Left cardiac atrium (tissue), 4 donors: Measurements from ENCODE around the gene FOXD4L6. TPM values are rescaled to one million over a fixed set of nuclear protein-coding genes. Genes with fewer than 3 reads are reported as not detected.
"Not testable (repeated sequence)": the region's sequence is repeated elsewhere in the genome, so short reads cannot be mapped to it uniquely, and the experiment has no call there.

Source experiments
- ATAC-seq, 2 donors: fragments of 200-7000 bp; cut with Tn5 transposase; one replicate each; pipeline ENCODE4 v1.9.1; 2020; ENCODE audit warnings: mild to moderate bottlenecking in 2 of 2, moderate library complexity in 2 of 2
- DNase-seq: peaks from one replicate; pipeline ENCODE4 v3.0.0-alpha.2; 2020
- intact Hi-C, 2 donors: fragments of 100-400 bp; cut with DNase I; formaldehyde crosslinking; loops; one replicate each; pipeline versions ENCODE4 v1.14.1 to v1.15.1; 2022 to 2023
- total RNA-seq, 2 donors: library from RNA; stranded (reverse); fragmentation: NEBNext Ultra II Directional; extraction: Animal tissue kit (Norgen Biotek cat#: 25700); gene quantifications; one replicate each; pipeline ENCODE4 v1.2.1, GENCODE V29; 2021
- donor health status: DM: no; HTN: yes; CAD: no.
- donor health status: DM: no; HTN: yes; CAD: no; lungs with severe emphysema.
- donor health status: DM: yes; HTN: yes; CAD: no.
- donor health status: Dilated cardiomyopathy.

Gene FOXD4L6
- total RNA-seq, 2 donors from 2014 or later: 0.15 TPM; not detected in 1

DNA sequence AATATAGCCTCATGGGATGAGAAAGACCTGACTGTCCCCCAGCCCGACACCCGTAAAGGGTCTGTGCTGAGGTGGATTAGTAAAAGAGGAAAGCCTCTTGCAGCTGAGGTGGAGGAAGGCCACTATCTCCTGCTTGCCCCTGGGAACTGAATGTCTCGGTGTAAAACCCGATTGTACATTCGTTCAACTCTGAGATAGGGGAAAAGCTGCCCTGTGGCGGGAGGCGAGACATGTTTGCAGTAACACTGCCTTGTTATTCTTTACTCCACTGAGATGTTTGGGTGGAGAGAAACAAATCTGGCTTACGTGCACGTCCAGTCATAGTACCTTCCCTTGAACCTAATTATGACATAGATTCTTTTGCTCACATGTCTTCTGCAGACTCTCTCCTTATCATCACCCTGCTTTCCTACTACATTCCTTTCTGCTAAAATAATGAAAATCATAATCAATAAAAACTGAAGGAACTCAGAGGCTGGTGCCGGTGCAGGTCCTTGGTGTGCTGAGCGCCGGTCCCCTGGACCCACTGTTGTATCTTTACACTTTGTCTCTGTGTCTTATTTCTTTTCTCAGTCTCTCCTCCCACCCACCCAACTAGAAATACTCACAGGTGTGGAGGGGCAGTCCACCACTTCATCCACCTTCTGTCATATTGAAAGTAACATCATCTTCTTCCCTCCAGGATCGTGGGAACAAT lies 22.8 kb downstream of the FOXD4L6 start:
- intact Hi-C loops, ATAC-seq, DNase-seq: not testable (repeated sequence)

GRCh38 chr9:41104542-41104941 lies 23.9 kb downstream of the FOXD4L6 start:
- ATAC-seq: peak in 1 of 2 donors; percentile 12
- DNase-seq, intact Hi-C loops: not testable (repeated sequence)

DNA sequence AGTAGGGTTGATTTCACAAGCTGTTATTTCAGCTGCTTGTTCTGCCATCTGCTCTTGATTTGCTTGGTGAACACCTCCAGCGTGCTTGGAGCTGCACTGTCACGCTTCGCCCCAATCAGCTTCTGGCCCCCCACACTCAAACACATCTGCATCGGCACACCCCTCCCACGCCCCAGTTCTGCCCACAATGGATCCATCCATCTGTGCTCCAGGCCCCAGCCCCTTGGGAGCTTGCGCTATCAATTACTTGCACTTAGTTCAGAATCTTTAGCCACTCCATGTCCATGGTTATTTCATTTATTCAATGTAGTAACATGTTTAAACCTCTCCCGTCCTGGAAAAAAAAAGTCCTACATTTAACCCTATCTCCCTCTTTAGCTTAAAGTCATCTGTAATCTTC lies 28.0 kb downstream of the FOXD4L6 start:
- ATAC-seq, intact Hi-C loops, DNase-seq: not testable (repeated sequence)

GRCh38 chr9:41098759-41099158 lies 29.7 kb downstream of the FOXD4L6 start:
- intact Hi-C loops, DNase-seq, ATAC-seq: not testable (repeated sequence)

DNA sequence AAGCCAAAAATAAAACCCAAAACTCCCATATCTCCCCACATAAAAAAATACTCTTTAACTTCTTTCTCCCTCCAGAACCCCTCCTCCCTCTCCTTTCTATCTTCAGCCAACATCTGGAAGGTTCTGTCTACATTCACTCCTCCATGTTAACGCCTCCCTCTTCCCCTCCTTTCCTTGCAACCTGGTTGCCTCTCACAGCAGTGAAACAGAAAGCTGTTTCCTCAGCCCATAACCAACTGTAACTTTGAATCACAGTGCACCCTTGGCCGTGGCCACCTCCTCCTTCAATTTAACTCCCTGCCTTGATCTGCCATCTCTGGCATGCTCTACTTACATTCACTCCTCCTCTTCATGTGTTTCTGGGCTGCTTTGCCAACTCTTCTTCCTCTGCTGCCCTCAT lies 33.4 kb downstream of the FOXD4L6 start:
- intact Hi-C loops: not testable (repeated sequence)
- ATAC-seq: peak; percentile 53 to 94

DNA sequence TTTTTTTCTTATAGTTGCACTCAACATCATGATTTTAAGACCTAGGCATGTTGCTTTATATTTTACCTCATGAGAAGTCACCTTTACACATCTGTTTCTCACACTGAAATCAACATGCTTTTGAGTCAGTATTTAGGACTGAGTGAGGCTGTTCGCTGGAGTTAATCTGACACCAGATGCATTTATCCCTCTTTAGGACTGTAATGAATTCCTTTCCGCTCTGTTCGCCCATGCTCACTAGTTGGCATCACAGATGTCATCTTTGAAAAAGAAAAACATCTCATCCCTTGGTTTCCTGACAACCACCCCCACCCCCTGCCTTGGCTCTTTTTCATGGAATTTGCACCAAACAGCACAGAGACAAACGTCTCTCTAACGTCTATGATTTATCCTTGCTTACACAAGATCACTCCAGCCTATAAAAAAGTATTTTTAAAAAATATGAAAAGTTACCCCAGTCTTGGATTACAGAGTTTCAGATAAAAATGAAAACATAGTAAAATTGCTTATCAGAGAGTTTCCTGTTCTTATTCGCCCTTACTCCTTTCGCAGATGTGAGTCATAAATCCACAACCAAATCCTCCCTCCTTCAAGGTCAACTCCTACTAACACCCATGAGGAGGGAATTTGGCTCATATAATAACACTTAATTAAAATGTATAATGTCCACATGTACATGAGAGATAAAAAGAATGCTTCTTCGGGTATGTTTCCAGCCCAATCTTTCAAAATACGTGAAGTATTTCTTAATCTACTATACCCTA lies 34.3 kb downstream of the FOXD4L6 start:
- DNase-seq, intact Hi-C loops: not testable (repeated sequence)

More for the DNA sequence above, 33.4 kb downstream of the FOXD4L6 start:
- DNase-seq: not testable (repeated sequence)

DNA sequence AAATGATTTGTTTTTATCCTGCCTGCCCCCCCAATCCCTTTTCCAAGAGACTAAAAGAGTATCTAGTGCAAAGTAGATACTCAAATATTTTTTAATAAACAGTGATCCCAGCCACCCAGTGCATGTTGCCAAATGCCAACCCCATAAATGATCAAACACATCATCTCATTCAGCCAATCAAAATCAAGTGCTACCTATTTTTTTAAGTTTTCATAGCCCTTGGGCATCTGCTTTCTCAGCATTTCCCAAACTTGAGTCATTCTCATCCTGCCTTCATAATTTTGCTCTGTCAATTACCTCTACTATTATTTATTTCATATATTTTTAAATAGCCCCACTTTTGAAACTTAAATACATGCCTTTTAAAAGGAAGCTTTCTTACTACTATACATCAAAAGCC lies 37.6 kb downstream of the FOXD4L6 start:
- DNase-seq, ATAC-seq, intact Hi-C loops: not testable (repeated sequence)

More for the DNA sequence above, 34.3 kb downstream of the FOXD4L6 start:
- peak in 1 of 2 donors; percentile 76 for ATAC-seq

DNA sequence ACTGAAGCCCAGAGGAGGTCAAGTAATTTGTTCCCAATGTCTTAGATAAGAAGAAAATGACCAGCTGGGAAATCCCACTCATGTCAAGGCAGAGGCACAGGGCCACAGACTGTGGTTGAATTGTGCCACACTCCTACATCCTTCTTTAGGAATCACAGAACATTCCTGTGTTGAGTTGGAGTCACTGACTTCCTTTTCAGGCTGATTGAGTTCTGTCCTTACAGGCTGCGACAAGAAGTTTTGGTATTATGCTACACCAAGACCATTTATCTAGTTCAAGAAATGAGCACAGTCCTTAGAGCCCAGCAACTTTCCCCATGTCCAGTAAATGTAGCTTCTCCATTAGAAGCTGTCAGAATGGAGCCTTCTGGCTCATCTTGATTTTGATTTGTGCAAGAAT lies 38.1 kb downstream of the FOXD4L6 start:
- DNase-seq, intact Hi-C loops, ATAC-seq: not testable (repeated sequence)

DNA sequence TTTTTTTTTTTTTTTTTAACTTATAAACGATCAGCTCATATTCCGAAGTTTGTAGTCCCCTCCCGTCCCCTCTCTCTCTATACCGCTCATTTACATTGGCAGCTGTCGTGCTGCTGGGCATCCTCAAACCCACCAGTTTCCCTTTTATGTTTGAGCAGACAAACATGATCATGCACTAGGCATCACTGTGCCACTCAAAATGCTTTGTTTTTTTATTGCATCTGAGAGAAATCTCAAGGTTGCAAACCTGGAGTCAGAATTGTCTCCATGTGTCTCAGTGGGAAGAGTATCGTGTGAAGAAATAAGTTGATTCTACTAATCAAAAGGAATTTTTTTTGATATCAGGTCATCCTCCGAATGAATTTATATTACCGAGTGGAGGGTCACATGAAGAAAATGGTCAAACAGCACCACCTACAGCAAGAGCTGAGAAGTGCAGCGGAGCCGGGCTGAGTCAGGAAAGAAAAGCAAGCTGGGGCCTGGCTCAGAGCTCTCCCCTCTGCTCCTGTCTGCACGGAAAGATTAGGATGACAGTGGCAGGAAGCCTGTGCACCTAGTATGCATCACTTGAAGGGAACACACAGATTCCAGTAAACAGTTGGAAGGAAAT lies 39.9 kb downstream of the FOXD4L6 start:
- ATAC-seq: peak; percentile 86 to 90
- DNase-seq, intact Hi-C loops: not testable (repeated sequence)

DNA sequence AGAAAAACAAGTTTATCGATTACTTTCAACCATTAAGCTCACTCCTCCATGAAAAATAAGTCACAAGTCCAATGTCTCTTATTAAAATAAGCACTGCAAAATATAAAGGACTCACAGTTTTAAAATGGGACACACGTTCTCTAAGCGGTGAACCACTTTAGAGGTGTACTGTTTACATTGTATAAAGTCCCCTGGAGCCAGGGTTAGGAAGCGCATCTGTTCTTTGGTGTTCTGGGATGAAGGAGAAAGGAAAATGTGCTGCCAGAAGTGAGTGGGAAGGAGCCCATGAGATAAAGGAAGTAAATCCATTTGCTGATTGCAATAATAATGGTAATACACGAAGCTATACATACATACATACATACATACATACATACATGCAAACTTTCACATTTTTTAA lies 40.6 kb downstream of the FOXD4L6 start:
- DNase-seq, ATAC-seq, intact Hi-C loops: not testable (repeated sequence)

DNA sequence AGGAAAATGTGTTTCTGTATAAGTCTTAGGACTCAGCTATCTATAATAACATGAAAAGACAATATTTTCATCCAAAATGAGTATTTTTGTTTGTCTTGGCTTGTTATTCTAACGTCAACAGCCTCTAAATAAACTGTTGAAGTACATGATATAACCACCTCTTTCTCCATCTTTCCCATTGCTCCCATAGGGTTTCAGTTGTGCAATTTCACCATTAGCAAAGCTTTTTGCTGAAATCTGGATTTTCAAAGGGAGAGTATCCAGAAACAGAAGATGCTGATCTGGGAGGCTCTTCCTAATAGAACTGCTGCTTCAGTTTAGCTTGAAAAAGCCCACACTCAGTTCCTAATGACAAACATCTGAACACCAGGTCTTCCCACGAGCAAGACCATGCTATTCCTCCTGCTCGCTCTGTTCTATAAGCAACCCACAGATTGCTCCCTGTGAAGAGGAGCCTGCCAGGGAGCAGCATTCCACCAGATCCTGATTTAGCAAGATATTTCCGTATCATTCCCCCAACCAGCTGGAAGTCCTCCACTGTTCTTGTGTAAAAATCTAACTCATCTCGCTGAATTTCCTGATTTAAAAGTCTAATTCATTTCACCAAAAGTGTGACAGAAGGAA lies 41.2 kb downstream of the FOXD4L6 start:
- intact Hi-C loops: not testable (repeated sequence)
- peak; percentile 20 for DNase-seq
- ATAC-seq: peak in 1 of 2 donors; percentile 54

GRCh38 chr9:41086685-41087084 lies 41.8 kb downstream of the FOXD4L6 start:
- ATAC-seq, intact Hi-C loops, DNase-seq: not testable (repeated sequence)

DNA sequence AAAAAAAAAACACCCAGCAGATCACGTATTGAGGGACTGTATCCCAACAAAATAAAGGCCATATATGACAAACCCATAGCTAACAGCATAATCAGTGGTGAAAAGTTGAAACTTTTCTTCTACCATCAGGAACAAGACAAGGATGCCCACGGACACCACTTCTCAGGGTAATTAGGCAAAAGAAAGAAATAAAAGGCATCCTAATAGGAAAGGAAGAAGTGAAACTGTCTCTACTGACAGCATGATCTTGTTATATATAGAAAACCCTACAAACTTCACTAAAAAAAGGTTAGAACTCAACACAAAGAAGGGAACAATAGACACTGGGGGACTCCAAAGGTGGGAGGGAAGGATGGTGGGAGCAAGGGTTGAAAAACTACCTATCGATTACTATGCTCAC lies 42.3 kb downstream of the FOXD4L6 start:
- intact Hi-C loops, DNase-seq, ATAC-seq: not testable (repeated sequence)

DNA sequence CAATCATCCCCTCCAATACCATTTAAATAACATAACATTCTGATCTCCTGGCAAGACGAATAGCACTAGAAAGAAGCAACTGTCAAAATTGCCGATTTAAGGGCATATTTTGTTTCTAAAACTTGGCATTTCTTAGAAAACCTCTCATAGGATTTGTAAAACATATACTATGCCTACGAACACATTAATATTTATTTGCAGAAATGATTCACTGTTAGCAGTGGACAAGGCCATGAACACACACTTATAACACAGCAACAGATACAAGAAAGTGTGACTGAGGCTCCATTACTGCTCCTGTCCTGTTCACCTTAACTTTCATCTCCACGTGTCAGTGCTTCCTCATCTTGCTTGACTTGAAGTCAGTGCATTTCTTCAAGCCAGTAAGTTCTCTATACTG lies 46.1 kb downstream of the FOXD4L6 start:
- DNase-seq, intact Hi-C loops, ATAC-seq: not testable (repeated sequence)

- ATAC-seq, intact Hi-C loops, DNase-seq: not testable (repeated sequence)
Measured at GRCh38 chr9:41079464-41079863, 49.0 kb downstream of the FOXD4L6 start.

GRCh38 chr9:41077586-41077985 lies 50.9 kb downstream of the FOXD4L6 start:
- ATAC-seq, intact Hi-C loops, DNase-seq: not testable (repeated sequence)
